H54 (cell line): ENCODE measurements around the gene FLYWCH1.

Experiments
- DNase-seq: peaks from one replicate; pipeline ENCODE4 v3.0.0; 2011; ENCODE audit warnings: low spot score, mixed read lengths; ENCODE audit not compliant: insufficient read length
- FAIRE-seq: peaks from 3 replicates; lab custom pipeline; 2011; peaks lifted over from hg19 to GRCh38; lab: Jason Lieb, UNC
- POLR2A ChIP-seq: IDR thresholded peaks from 2 replicates; pipeline ENCODE4 v1.6.1; 2011; ENCODE audit warnings: low read depth, mild to moderate bottlenecking, low read length

FLYWCH1 gene

GRCh38 chr16:2967721-2968161 is 56.0 kb downstream of the FLYWCH1 start:
- DNase-seq: no peak
- FAIRE-seq: no peak
- TF ChIP-seq POLR2A: no peak

- DNase-seq: no peak
- TF ChIP-seq POLR2A: no peak
- no peak for FAIRE-seq
These were observed 56.6 kb downstream of the FLYWCH1 start for GRCh38 chr16:2968368-2968737.

GRCh38 chr16:2968738-2969544 is 57.2 kb downstream of the FLYWCH1 start, which contains the start of gene PAQR4:
PAQR4 (plus strand) TSS chr16:2969348; CDS start chr16:2969675, 327 bp downstream.
- DNase-seq (peak; percentile 94), FAIRE-seq (no peak)
- peak; percentile 51 for TF ChIP-seq POLR2A

GRCh38 chr16:2969545-2970521 is 58.1 kb downstream of the FLYWCH1 start:
- peak; percentile 8; the same call in 1 of the 2 replicates for TF ChIP-seq POLR2A
- FAIRE-seq: no peak
- DNase-seq: peak; percentile 82

GRCh38 chr16:2970563-2970962 is 58.8 kb downstream of the FLYWCH1 start:
- FAIRE-seq: no peak
- DNase-seq: no peak
- no peak for TF ChIP-seq POLR2A

GRCh38 chr16:2971134-2971984 is 59.6 kb downstream of the FLYWCH1 start:
- no peak for DNase-seq
- no peak for TF ChIP-seq POLR2A
- no peak for FAIRE-seq

- TF ChIP-seq POLR2A: no peak
- FAIRE-seq (no peak), DNase-seq (no peak)
These were observed 60.5 kb downstream of the FLYWCH1 start for GRCh38 chr16:2971985-2972784.

- DNase-seq (no peak), FAIRE-seq (no peak)
- TF ChIP-seq POLR2A: no peak
These were observed 61.4 kb downstream of the FLYWCH1 start for GRCh38 chr16:2973093-2973492.

- FAIRE-seq: no peak
- no peak for DNase-seq
- TF ChIP-seq POLR2A: no peak
These were observed 62.0 kb downstream of the FLYWCH1 start for GRCh38 chr16:2973605-2974318.

GRCh38 chr16:2974319-2975056 is 62.8 kb downstream of the FLYWCH1 start:
- no peak for FAIRE-seq
- no peak for DNase-seq
- TF ChIP-seq POLR2A: no peak

- no peak for FAIRE-seq
- TF ChIP-seq POLR2A: no peak
- no peak for DNase-seq
These were observed 63.5 kb downstream of the FLYWCH1 start for GRCh38 chr16:2975161-2975795.

GRCh38 chr16:2976201-2976600 is 64.5 kb downstream of the FLYWCH1 start:
- no peak for TF ChIP-seq POLR2A
- FAIRE-seq (no peak), DNase-seq (no peak)
